NCI-H2227 (cell line): Measurements from ENCODE around the gene ASCL5.

Experiments
- DNase-seq: peaks from one replicate; lab custom pipeline; 2025; ENCODE audit not compliant: unreplicated experiment; lab: John Stamatoyannopoulos, UW

Gene ASCL5

GRCh38 chr1:201111672-201112071 is 15.3 kb downstream of the ASCL5 start:
- DNase-seq: no peak

- no peak for DNase-seq
Measured at GRCh38 chr1:201111156-201111555, 15.8 kb downstream of the ASCL5 start.

- DNase-seq: no peak
Measured at GRCh38 chr1:201110616-201111015, 16.4 kb downstream of the ASCL5 start.

- no peak for DNase-seq
Measured at GRCh38 chr1:201110138-201110537, 16.8 kb downstream of the ASCL5 start.

GRCh38 chr1:201109651-201110050 is 17.3 kb downstream of the ASCL5 start:
- DNase-seq: no peak

GRCh38 chr1:201108614-201109013 is 18.4 kb downstream of the ASCL5 start:
- DNase-seq: peak; percentile 81

GRCh38 chr1:201105688-201106087 is 21.3 kb downstream of the ASCL5 start:
- no peak for DNase-seq

- no peak for DNase-seq
Measured at GRCh38 chr1:201104141-201104540, 22.8 kb downstream of the ASCL5 start.

GRCh38 chr1:201103666-201104065 is 23.3 kb downstream of the ASCL5 start:
- DNase-seq: no peak

- DNase-seq: no peak
Measured at GRCh38 chr1:201100169-201100930, 26.6 kb downstream of the ASCL5 start.

GRCh38 chr1:201098992-201099677 is 27.8 kb downstream of the ASCL5 start:
- DNase-seq: no peak

GRCh38 chr1:201096977-201097856 is 29.8 kb downstream of the ASCL5 start:
- DNase-seq: no peak

GRCh38 chr1:201096041-201096461 is 30.9 kb downstream of the ASCL5 start:
- DNase-seq: no peak

GRCh38 chr1:201095581-201095980 is 31.4 kb downstream of the ASCL5 start:
- DNase-seq: no peak

- DNase-seq: no peak
Measured at GRCh38 chr1:201094832-201095231, 32.2 kb downstream of the ASCL5 start.

- no peak for DNase-seq
Measured at GRCh38 chr1:201093962-201094361, 33.0 kb downstream of the ASCL5 start.

GRCh38 chr1:201093561-201093960 is 33.4 kb downstream of the ASCL5 start:
- no peak for DNase-seq

- DNase-seq: no peak
Measured at GRCh38 chr1:201092738-201093137, 34.2 kb downstream of the ASCL5 start.

GRCh38 chr1:201091256-201091655 is 35.7 kb downstream of the ASCL5 start:
- DNase-seq: no peak

- no peak for DNase-seq
Measured at GRCh38 chr1:201090541-201090940, 36.4 kb downstream of the ASCL5 start.

- no peak for DNase-seq
Measured at GRCh38 chr1:201089596-201089995, 37.4 kb downstream of the ASCL5 start.
